Ovary (tissue), 9 donors: Measurements from ENCODE around the gene DDX60. TPM values are rescaled to one million over a fixed set of nuclear protein-coding genes. Genes with fewer than 3 reads are reported as not detected.
"Not testable (repeated sequence)": the region's sequence is repeated elsewhere in the genome, so short reads cannot be mapped to it uniquely, and the experiment has no call there.

Experiments used
- DNase-seq, 5 donors: peaks; one replicate each; pipeline ENCODE4 v3.0.0-alpha.2; 2019 to 2020
- H3K27ac ChIP-seq, 2 donors: fragments of 200-600 bp; one replicate each; pipeline versions ENCODE4 v1.5.1 to v1.8.0; 2019 to 2022
- H3K27me3 ChIP-seq: fragments of 200-600 bp; one replicate; pipeline ENCODE4 v1.8.0; 2022
- H3K36me3 ChIP-seq: fragments of 200-600 bp; sonication (generic); one replicate; pipeline ENCODE4 v1.5.1; 2019
- H3K4me1 ChIP-seq: one replicate; pipeline ENCODE4 v1.8.1; 2013; ENCODE audit warnings: mild to moderate bottlenecking, moderate library complexity; ENCODE audit not compliant: insufficient read depth
- H3K4me3 ChIP-seq: fragments of 200-600 bp; sonication (generic); one replicate; pipeline ENCODE4 v1.5.1; 2017
- H3K9me3 ChIP-seq, 2 donors: fragments of 200-600 bp in 1 of 2; sonication (generic) in 1 of 2; one replicate each; pipeline versions ENCODE4 v1.5.1 to v1.8.1; 2013 to 2019; ENCODE audit warnings: mild to moderate bottlenecking in 1 of 2, moderate library complexity in 1 of 2
- CTCF ChIP-seq, 3 donors: fragments of 450-650 bp in 2 of 3; fragments of 200-600 bp in 1 of 3; IDR thresholded peaks; one replicate each; pipeline versions ENCODE4 v1.5.1 to v1.8.0; 2016 to 2022; ENCODE audit warnings: antibody characterized with exemption in 3 of 3, mild to moderate bottlenecking in 1 of 3
- EP300 ChIP-seq: sonication (generic); formaldehyde crosslinking; IDR thresholded peaks from one replicate; pipeline ENCODE4 v1.6.1; 2017; ENCODE audit warnings: antibody characterized with exemption
- POLR2A ChIP-seq: fragments of 450-650 bp; IDR thresholded peaks from one replicate; pipeline ENCODE4 v1.6.1; 2017; ENCODE audit warnings: antibody characterized with exemption, mild to moderate bottlenecking, moderate library complexity
- WGBS, 3 donors: extraction: QIAGEN DNeasy Blood & Tissue Kit in 1 of 3; methylation state at CpG; one replicate each; pipeline versions ENCODE4 v1.1.5 to v1.1.7; 2013 to 2017; 5-methylcytosine and 5-hydroxymethylcytosine counted together
- intact Hi-C, 4 donors: fragments of 100-400 bp; cut with DNase I; formaldehyde crosslinking; loops; one replicate each; pipeline versions ENCODE4 v1.11.0 to v1.15.1; 2022 to 2023
- polyA plus RNA-seq, 2 donors: library from polyadenylated mRNA; stranded (reverse); fragments of 200-250 nt in 1 of 2; fragments of 350-450 nt in 1 of 2; fragmentation: Illumina TruSeq in 1 of 2; extraction: RNeasy Lipid Tissue Mini Kit (QIAGEN cat#74804) in 1 of 2; gene quantifications; one replicate each; pipeline ENCODE4 v1.2.3, GENCODE V29; 2013 to 2014
- total RNA-seq, 7 donors: library from RNA; depleted of rRNA in 2 of 7; stranded (reverse); fragments of >200 nt in 2 of 7; fragmentation: NEBNext Ultra II Directional in 3 of 7; extraction: Animal tissue kit (Norgen Biotek cat#: 25700) in 3 of 7; gene quantifications; one replicate each; pipeline versions ENCODE4 v1.1.0 to v1.2.4, GENCODE V29; 2016 to 2023
- donor health status: DM: no; HTN: no; CAD: no; lungs with moderate emphysema.
- donor health status: DM: no; HTN: no; CAD: no.
- donor health status: Bipolar disorder and iron deficiency.
- donor health status: DM: yes; HTN: yes; CAD: no.
- donor health status: DM: no; HTN: no; CAD: no.
- donor health status: DM: yes; HTN: yes; CAD: no.

DDX60 gene
- total and polyA plus RNA-seq, 9 donors, result 12.0 to 31.6 (median 24.8) TPM

DNA sequence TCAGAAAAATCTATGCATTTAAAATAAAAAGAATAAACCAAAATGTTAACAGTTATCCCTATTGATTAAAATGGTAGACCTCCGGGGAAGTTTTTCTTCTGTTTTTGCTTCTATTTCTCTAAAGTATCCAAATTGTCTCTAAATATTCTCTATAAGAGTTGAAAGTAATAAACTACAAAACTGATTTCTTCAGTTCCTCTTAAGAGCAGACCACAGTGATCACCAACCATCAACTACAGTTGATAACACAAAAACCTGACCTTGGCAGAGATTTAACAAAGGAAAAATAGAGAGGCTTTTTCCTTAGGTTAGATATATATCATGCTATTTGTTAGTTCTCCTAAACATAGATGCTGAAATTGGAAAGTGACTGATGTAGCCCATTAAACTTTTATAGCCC lies 27.3 kb downstream of the DDX60 start:
- 96 to 99% (median 98%) methylated on average over 1 of the region's 1 CpG for WGBS, 3 donors
- Histone ChIP-seq H3K27me3 (no peaks in the 10 kb centered on the region), H3K4me1 (no peaks in the 10 kb centered on the region), H3K27ac (no peak overlapping the region), H3K9me3 (no peaks in the 10 kb centered on the region), H3K36me3 (no peaks in the 10 kb centered on the region), H3K4me3 (no peak overlapping the region)
- intact Hi-C loops, result no loop called here
- DNase-seq, result no peak
- TF ChIP-seq EP300 (no peak), CTCF (IDR thresholded peaks at IDR 0.05) (no peak), POLR2A (no peak)

- H3K9me3 ChIP-seq, H3K4me1 ChIP-seq, H3K27ac ChIP-seq, H3K36me3 ChIP-seq, H3K27me3 ChIP-seq, DNase-seq, H3K4me3 ChIP-seq, intact Hi-C loops: not testable (repeated sequence)
- WGBS, 3 donors, result 85 to 98% (median 97%) methylated on average over 1 of the region's 1 CpG
These were observed 32.7 kb downstream of the DDX60 start for GRCh38 chr4:168285850-168286249.

DNA sequence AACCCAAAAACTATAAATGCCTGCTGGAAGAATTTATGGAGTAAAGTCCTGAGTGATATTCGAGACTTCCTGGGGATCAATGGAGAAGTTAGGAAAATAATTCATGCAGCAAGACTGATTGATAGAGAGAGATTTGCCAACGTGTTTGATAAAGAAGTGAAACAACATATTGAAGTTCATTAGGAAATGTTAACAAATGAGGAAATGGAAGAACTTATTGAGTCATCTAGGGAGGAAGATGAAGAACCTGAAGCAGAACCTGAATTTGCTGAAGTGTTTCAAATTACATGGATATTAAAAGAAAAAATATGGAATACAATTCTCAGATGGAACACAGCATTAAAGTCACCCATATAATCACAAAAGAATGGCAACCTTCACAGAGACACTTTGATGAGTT lies 39.0 kb downstream of the DDX60 start:
- no peaks in the 10 kb centered on the region for H3K4me1 ChIP-seq
- 75 to 82% (median 82%) methylated on average over 2 of the region's 2 CpGs for WGBS, 3 donors

DNA sequence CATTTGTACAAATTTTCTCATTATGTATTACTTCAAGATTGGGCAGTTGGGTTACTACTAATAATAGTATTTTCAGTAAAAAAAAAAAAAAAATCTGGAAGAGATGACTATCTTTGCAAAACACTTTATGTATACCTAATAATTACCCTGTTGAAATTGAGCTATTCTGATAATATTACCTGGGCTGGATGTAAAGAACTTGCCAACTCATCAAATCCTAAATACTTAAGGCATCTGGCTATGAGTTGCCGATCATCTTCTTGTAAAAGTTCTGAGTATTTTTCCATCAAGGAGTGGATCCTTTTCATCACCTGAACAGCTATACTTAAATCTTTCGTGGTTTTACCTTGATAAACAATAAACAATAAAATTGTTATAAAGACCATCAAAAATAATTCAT lies 42.7 kb downstream of the DDX60 start:
- 91 to 96% (median 96%) methylated on average over 2 of the region's 2 CpGs for WGBS, 3 donors
- Histone ChIP-seq H3K27ac (no peak overlapping the region), H3K27me3 (no peaks in the 10 kb centered on the region), H3K9me3 (no peaks in the 10 kb centered on the region), H3K36me3 (no peaks in the 10 kb centered on the region), H3K4me3 (no peak overlapping the region), H3K4me1 (no peaks in the 10 kb centered on the region)
- intact Hi-C loops, result no loop called here
- DNase-seq, result no peak
- no peak for TF ChIP-seq EP300
- no peak for TF ChIP-seq POLR2A
- TF ChIP-seq CTCF (IDR thresholded peaks at IDR 0.05), result no peak

More for the DNA sequence above, 39.0 kb downstream of the DDX60 start:
- Histone ChIP-seq H3K9me3 (no peaks in the 10 kb centered on the region), H3K36me3 (no peaks in the 10 kb centered on the region), H3K27me3 (no peaks in the 10 kb centered on the region), H3K4me3 (no peak overlapping the region), H3K27ac (no peak overlapping the region)
- DNase-seq, result no peak
- intact Hi-C loops, result no loop called here
- no peak for TF ChIP-seq CTCF (IDR thresholded peaks at IDR 0.05)

DNA sequence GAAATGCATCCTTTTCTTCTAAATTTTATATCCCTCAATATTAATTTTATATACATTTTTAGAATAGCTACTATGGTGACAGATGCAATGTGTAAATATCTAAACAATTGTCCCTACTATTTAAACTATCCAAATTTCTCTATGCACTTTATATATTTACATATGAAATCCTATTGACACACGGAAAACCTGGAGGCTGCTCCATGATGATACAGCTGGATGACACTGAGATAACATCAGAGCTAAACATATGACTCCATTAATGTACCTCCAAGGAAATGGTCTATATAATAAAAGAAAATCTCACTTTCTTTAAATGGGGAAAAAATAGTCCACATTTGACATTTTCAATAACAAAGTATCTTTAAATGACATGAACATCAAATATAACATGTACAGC lies 43.7 kb downstream of the DDX60 start:
- intact Hi-C loops, result no loop called here
- Histone ChIP-seq H3K27me3 (no peaks in the 10 kb centered on the region), H3K4me1 (no peaks in the 10 kb centered on the region), H3K36me3 (no peaks in the 10 kb centered on the region), H3K27ac (no peak overlapping the region), H3K9me3 (no peaks in the 10 kb centered on the region), H3K4me3 (no peak overlapping the region)
- WGBS, 3 donors, result 64 to 95% (median 94%) methylated on average over 1 of the region's 1 CpG
- DNase-seq, result no peak
- TF ChIP-seq POLR2A, result no peak
- TF ChIP-seq CTCF (IDR thresholded peaks at IDR 0.05), result no peak
- TF ChIP-seq EP300, result no peak
